GM12878 (cell line): ENCODE measurements around the gene ETV6.

ENCODE experiments used
- BCL3 ChIP-seq: IDR thresholded peaks from 2 replicates; pipeline ENCODE4 v1.6.1; 2011; ENCODE audit warnings: borderline replicate concordance, low read depth, mild to moderate bottlenecking, moderate library complexity, low read length; ENCODE audit not compliant: insufficient read depth, poor library complexity, severe bottlenecking
- CHD1 ChIP-seq: IDR thresholded peaks from 2 replicates; pipeline ENCODE4 v1.6.1; 2012; ENCODE audit warnings: low read depth, low read length, improper control_type of control experiment
- CHD2 ChIP-seq: IDR thresholded peaks from 2 replicates; pipeline ENCODE4 v1.6.1; 2011; ENCODE audit warnings: low read depth, low read length, improper control_type of control experiment, borderline replicate concordance
- CTCF ChIP-seq, 3 experiments: IDR thresholded peaks in 2 of 3; conservative IDR thresholded peaks in 1 of 3; 2 replicates each; pipeline ENCODE4 v1.5.1; 2011; ENCODE audit warnings: low read depth in 3 of 3, low read length in 3 of 3, mild to moderate bottlenecking in 3 of 3, control low read depth in 2 of 3, moderate library complexity in 2 of 3, inconsistent platforms in 1 of 3, mixed read lengths in 1 of 3; ENCODE audit not compliant: control insufficient read depth in 2 of 3, insufficient read depth in 1 of 3; ENCODE audit errors: extremely low read depth in 1 of 3
- HDAC2 ChIP-seq: fragments of 200-600 bp; sonication (generic); IDR thresholded peaks from 2 replicates; pipeline ENCODE4 v1.6.1; 2017
- POLR2A ChIP-seq: IDR thresholded peaks from 2 replicates; pipeline ENCODE4 v1.6.1; 2011; ENCODE audit warnings: low read depth, mild to moderate bottlenecking, low read length
- POLR2AphosphoS2 ChIP-seq: IDR thresholded peaks from 2 replicates; pipeline ENCODE4 v1.6.1; 2011; ENCODE audit warnings: low read depth, mild to moderate bottlenecking, low read length, improper control_type of control experiment, moderate library complexity
- POLR2AphosphoS5 ChIP-seq: IDR thresholded peaks from 2 replicates; pipeline ENCODE4 v1.6.1; 2011; ENCODE audit warnings: mild to moderate bottlenecking, low read length, inconsistent platforms
- SMC3 ChIP-seq: IDR thresholded peaks from 2 replicates; pipeline ENCODE4 v1.6.1; 2011; ENCODE audit warnings: low read length, improper control_type of control experiment, borderline replicate concordance
- SUZ12 ChIP-seq: fragments of 200-600 bp; sonication (generic); IDR thresholded peaks from one replicate; pipeline ENCODE4 v1.6.1; 2018; ENCODE audit warnings: antibody characterized with exemption, mild to moderate bottlenecking; ENCODE audit not compliant: unreplicated experiment
- TCF12 ChIP-seq: IDR thresholded peaks from 2 replicates; pipeline ENCODE4 v1.6.1; 2011; ENCODE audit warnings: low read depth, mild to moderate bottlenecking, low read length
- ZBTB11 ChIP-seq: fragments of 450-650 bp; formaldehyde crosslinking; IDR thresholded peaks from 2 replicates; pipeline ENCODE4 v1.5.0; 2022; ENCODE audit warnings: mild to moderate bottlenecking, missing genetic modification characterization

- TF ChIP-seq SUZ12: no peak
- no peak for TF ChIP-seq BCL3
- no peak for TF ChIP-seq HDAC2
- TF ChIP-seq POLR2A: no peak
- TF ChIP-seq POLR2AphosphoS5: no peak
- no peak for TF ChIP-seq TCF12
- TF ChIP-seq POLR2AphosphoS2: no peak
- TF ChIP-seq CTCF (IDR thresholded peaks at IDR 0.05 in 2 of 3, conservative IDR thresholded peaks at IDR 0.05 in 1 of 3; ENCODE audit: control insufficient read depth in 2 of 3, extremely low read depth in 1 of 3, insufficient read depth in 1 of 3, low read depth in 3 of 3, low read length in 3 of 3): no peak
- no peak for TF ChIP-seq SMC3
- no peak for TF ChIP-seq CHD1
- no peak for TF ChIP-seq ZBTB11
- no peak for TF ChIP-seq CHD2
Measured at GRCh38 chr12:11658791-11659190, 9.3 kb downstream of the ETV6 start.
